Stimulated activated CD8-positive, alpha-beta memory T cell treated with anti-CD3 and anti-CD28 coated beads, Interleukin-7, amount 100 ng/mL, for 24 hours (primary cell): ENCODE measurements around the gene ITGA11.

ENCODE experiments used
- DNase-seq: peaks from one replicate; pipeline ENCODE4 v3.0.0-alpha.2; 2020; ENCODE audit warnings: low read depth

ITGA11 gene

GRCh38 chr15:68310804-68311463, 121.0 kb downstream of the ITGA11 start:
- DNase-seq: no peak

- DNase-seq: no peak
Observed at GRCh38 chr15:68310178-68310803, 121.7 kb downstream of the ITGA11 start.

GRCh38 chr15:68309024-68309423, 122.9 kb downstream of the ITGA11 start:
- no peak for DNase-seq

GRCh38 chr15:68307131-68307928, 124.6 kb downstream of the ITGA11 start:
- DNase-seq: no peak

- DNase-seq: no peak
Observed at GRCh38 chr15:68305420-68305871, 126.5 kb downstream of the ITGA11 start.

GRCh38 chr15:68304589-68305337, 127.2 kb downstream of the ITGA11 start:
- no peak for DNase-seq

- DNase-seq: no peak
Observed at GRCh38 chr15:68303560-68304436, 128.2 kb downstream of the ITGA11 start.

- DNase-seq: no peak
Observed at GRCh38 chr15:68303134-68303533, 128.8 kb downstream of the ITGA11 start.

- DNase-seq: no peak
Observed at GRCh38 chr15:68302729-68303128, 129.2 kb downstream of the ITGA11 start.

- no peak for DNase-seq
Observed at GRCh38 chr15:68301301-68301700, 130.7 kb downstream of the ITGA11 start.

- DNase-seq: no peak
Observed at GRCh38 chr15:68300115-68300940, 131.6 kb downstream of the ITGA11 start.

- DNase-seq: no peak
Observed at GRCh38 chr15:68299436-68299835, 132.5 kb downstream of the ITGA11 start.

- DNase-seq: no peak
Observed at GRCh38 chr15:68298882-68299381, 133.0 kb downstream of the ITGA11 start.

- DNase-seq: no peak
Observed at GRCh38 chr15:68298336-68298735, 133.6 kb downstream of the ITGA11 start.

- no peak for DNase-seq
Observed at GRCh38 chr15:68295014-68295805, 136.8 kb downstream of the ITGA11 start.

- DNase-seq: no peak
Observed at GRCh38 chr15:68292967-68293366, 139.0 kb downstream of the ITGA11 start.

GRCh38 chr15:68292157-68292781, 139.7 kb downstream of the ITGA11 start:
- no peak for DNase-seq

- no peak for DNase-seq
Observed at GRCh38 chr15:68290715-68291114, 141.2 kb downstream of the ITGA11 start.
